IPS DF 4.7 (cell line): ENCODE results near the gene IGFL3.
"Not testable (repeated sequence)": the region's sequence is repeated elsewhere in the genome, so short reads cannot be mapped to it uniquely, and the experiment has no call there.

Experiments
- DNase-seq: peaks from one replicate; pipeline ENCODE4 v3.0.0-alpha.2; 2013; ENCODE audit warnings: low spot score; ENCODE audit errors: extremely low read depth

IGFL3 gene

GRCh38 chr19:46126086-46126580 lies 1.6 kb upstream of the IGFL3 start:
- no peak for DNase-seq

GRCh38 chr19:46125447-46125846 lies 959 bp upstream of the IGFL3 start:
- no peak for DNase-seq

- no peak for DNase-seq
Observed at GRCh38 chr19:46118136-46118535, 6.4 kb downstream of the IGFL3 start.

GRCh38 chr19:46116121-46116520 lies 8.4 kb downstream of the IGFL3 start:
- DNase-seq = no peak

GRCh38 chr19:46115396-46116106 lies 8.9 kb downstream of the IGFL3 start:
- no peak for DNase-seq

GRCh38 chr19:46113726-46114125 lies 10.8 kb downstream of the IGFL3 start:
- no peak for DNase-seq

GRCh38 chr19:46112527-46112926 lies 12.0 kb downstream of the IGFL3 start:
- no peak for DNase-seq

- no peak for DNase-seq
Observed at GRCh38 chr19:46111376-46111775, 13.1 kb downstream of the IGFL3 start.

- DNase-seq = no peak
Observed at GRCh38 chr19:46109876-46110275, 14.6 kb downstream of the IGFL3 start.

GRCh38 chr19:46107371-46107770 lies 17.1 kb downstream of the IGFL3 start:
- no peak for DNase-seq

- DNase-seq = not testable (repeated sequence)
Observed at GRCh38 chr19:46102333-46102732, 22.2 kb downstream of the IGFL3 start.

- DNase-seq = no peak
Observed at GRCh38 chr19:46101293-46101692, 23.2 kb downstream of the IGFL3 start.

- DNase-seq = no peak
Observed at GRCh38 chr19:46100344-46100743, 24.1 kb downstream of the IGFL3 start.

GRCh38 chr19:46090444-46090843 lies 34.0 kb downstream of the IGFL3 start:
- no peak for DNase-seq

GRCh38 chr19:46089432-46089831 lies 35.1 kb downstream of the IGFL3 start:
- no peak for DNase-seq

GRCh38 chr19:46088101-46088500 lies 36.4 kb downstream of the IGFL3 start:
- DNase-seq = no peak

- DNase-seq = no peak
Observed at GRCh38 chr19:46085888-46086287, 38.6 kb downstream of the IGFL3 start.

- no peak for DNase-seq
Observed at GRCh38 chr19:46082728-46083050, 41.8 kb downstream of the IGFL3 start.

- DNase-seq = no peak
Observed at GRCh38 chr19:46081928-46082727, 42.4 kb downstream of the IGFL3 start.

GRCh38 chr19:46080561-46080960 lies 43.9 kb downstream of the IGFL3 start:
- no peak for DNase-seq

- no peak for DNase-seq
Observed at GRCh38 chr19:46079576-46079975, 44.9 kb downstream of the IGFL3 start.

- DNase-seq = peak; percentile 44
Observed at GRCh38 chr19:46078573-46079332, 45.7 kb downstream of the IGFL3 start.
